K562 (cell line): Measurements from ENCODE around the gene HNRNPLL. TPM values are rescaled to one million over a fixed set of nuclear protein-coding genes. Genes with fewer than 3 reads are reported as not detected.

Experiments
- ATAC-seq: fragments of 200-7000 bp; cut with Tn5 transposase; 3 replicates; pipeline ENCODE4 v1.9.1; 2020; ENCODE audit warnings: moderate library complexity
- BruUV-seq: library from RNA; stranded (reverse); fragments of 400-500 nt; replicated peaks from 2 replicates; lab custom pipeline; 2021; lab: Mats Ljungman, UMichigan
- CTCF ChIA-PET: fragments of 300-600 bp; formaldehyde crosslinking; extraction: SDS; loops from one replicate; lab custom pipeline; 2021; ENCODE audit warnings: low intra/inter-chr PET ratio; lab: Yijun Ruan, JAX
- POLR2A ChIA-PET: fragments of 300-600, 350-650 bp; sonication (Branson Sonifier 250); formaldehyde crosslinking; extraction: SDS; loops from one replicate; lab custom pipeline; 2021; ENCODE audit warnings: antibody characterized with exemption, inconsistent platforms; lab: Yijun Ruan, JAX
- DNase-seq, 4 experiments: peaks; one replicate each; pipeline versions ENCODE4 v3.0.0 to v3.0.0-alpha.2; 2011 to 2018; ENCODE audit warnings: low spot score in 3 of 4, mixed read lengths in 3 of 4; ENCODE audit errors: extremely low read depth in 1 of 4
- FAIRE-seq: peaks from 2 replicates; lab custom pipeline; 2011; peaks lifted over from hg19 to GRCh38; lab: Jason Lieb, UNC
- H2AFZ ChIP-seq: 2 replicates; pipeline ENCODE4 v1.6.0; 2011; ENCODE audit warnings: low read depth, low read length, control low read depth, inconsistent platforms
- H3K27ac ChIP-seq: fragments of 200-600 bp; 3 replicates; pipeline ENCODE4 v1.8.0; 2011; ENCODE audit warnings: low read depth, mild to moderate bottlenecking, control low read depth, inconsistent platforms, low read length, moderate library complexity, mixed read lengths; ENCODE audit errors: extremely low read depth
- H3K27me3 ChIP-seq, 2 experiments: fragments of 300-600 bp in 1 of 2; 2 replicates in 1 of 2; 3 replicates in 1 of 2; pipeline versions ENCODE4 v1.6.0 to v1.8.0; 2011; ENCODE audit warnings: inconsistent platforms in 2 of 2, low read length in 2 of 2, mild to moderate bottlenecking in 1 of 2, mixed read lengths in 1 of 2, moderate library complexity in 1 of 2; ENCODE audit not compliant: control insufficient read depth in 2 of 2, insufficient read depth in 2 of 2
- H3K36me3 ChIP-seq: fragments of 300-600 bp; 3 replicates; pipeline ENCODE4 v1.8.0; 2011; ENCODE audit warnings: mild to moderate bottlenecking, low read length, inconsistent platforms; ENCODE audit not compliant: control insufficient read depth, insufficient read depth
- H3K4me1 ChIP-seq, 2 experiments: fragments of 200-600 bp in 1 of 2; replicated peaks in 1 of 2; 2 replicates in 1 of 2; 3 replicates in 1 of 2; pipeline versions ENCODE4 v1.5.1 to v1.8.0; 2011; ENCODE audit warnings: inconsistent platforms in 2 of 2, low read length in 2 of 2, mild to moderate bottlenecking in 1 of 2, mixed read lengths in 1 of 2, moderate library complexity in 1 of 2; ENCODE audit not compliant: control insufficient read depth in 2 of 2, insufficient read depth in 2 of 2
- H3K4me2 ChIP-seq: 2 replicates; pipeline ENCODE4 v1.6.1; 2011; ENCODE audit warnings: low read length, control low read depth, inconsistent platforms, mixed read lengths; ENCODE audit not compliant: insufficient read depth
- H3K4me3 ChIP-seq: fragments of 200-600 bp; sonication (generic), shearing (Covaris generic); 2 replicates; pipeline ENCODE4 v1.5.1; 2016; ENCODE audit warnings: control low read depth, inconsistent platforms
- H3K79me2 ChIP-seq: fragments of 200-600 bp; 3 replicates; pipeline ENCODE4 v1.8.0; 2011; ENCODE audit warnings: low read length, inconsistent platforms; ENCODE audit not compliant: control insufficient read depth, insufficient read depth
- H3K9ac ChIP-seq, 2 experiments: 2 replicates each; pipeline versions ENCODE4 v1.6.0 to v1.6.1; 2011; ENCODE audit warnings: low read depth in 2 of 2, low read length in 2 of 2, control low read depth in 1 of 2, inconsistent platforms in 1 of 2, mild to moderate bottlenecking in 1 of 2, mixed read lengths in 1 of 2; ENCODE audit not compliant: insufficient read depth in 1 of 2
- H3K9me1 ChIP-seq: one replicate; pipeline ENCODE4 v1.6.0; 2011; ENCODE audit warnings: inconsistent platforms, mild to moderate bottlenecking, low read length, moderate library complexity; ENCODE audit not compliant: control insufficient read depth, insufficient read depth
- H3K9me3 ChIP-seq: replicated peaks from 2 replicates; pipeline ENCODE4 v1.5.1; 2011; ENCODE audit warnings: low read depth, low read length, inconsistent platforms; ENCODE audit not compliant: control insufficient read depth, insufficient read depth
- H4K20me1 ChIP-seq: replicated peaks from 2 replicates; pipeline ENCODE4 v1.6.1; 2011; ENCODE audit warnings: low read length, inconsistent platforms, mixed read lengths; ENCODE audit not compliant: control insufficient read depth, insufficient read depth
- ARHGAP35 ChIP-seq: fragments of 450-650 bp; IDR thresholded peaks from 2 replicates; pipeline ENCODE4 v1.6.1; 2018; ENCODE audit not compliant: partially characterized antibody
- EP300 ChIP-seq: IDR thresholded peaks from 2 replicates; pipeline ENCODE4 v1.6.1; 2012; ENCODE audit warnings: low read length, improper control_type of control experiment
- FOXK1 ChIP-seq: sonication (generic); formaldehyde crosslinking; IDR thresholded peaks from 2 replicates; pipeline ENCODE4 v1.8.0; 2022; ENCODE audit warnings: missing genetic modification reagents, mild to moderate bottlenecking, borderline replicate concordance
- FOXO4 ChIP-seq: fragments of 450-650 bp; formaldehyde crosslinking; IDR thresholded peaks from 2 replicates; pipeline ENCODE4 v1.4.0; 2020; ENCODE audit warnings: mild to moderate bottlenecking, moderate library complexity
- MTA2 ChIP-seq: fragments of 450-650 bp; IDR thresholded peaks from 2 replicates; pipeline ENCODE4 v1.6.1; 2016; ENCODE audit warnings: low read depth
- PKNOX1 ChIP-seq: fragments of 450-650 bp; IDR thresholded peaks from 2 replicates; pipeline ENCODE4 v1.6.1; 2016
- RBM34 ChIP-seq: fragments of 200-400 bp; formaldehyde crosslinking; IDR thresholded peaks from 2 replicates; pipeline ENCODE4 v1.6.1; 2018; ENCODE audit warnings: low read length, borderline replicate concordance; ENCODE audit not compliant: insufficient read depth
- SRSF9 ChIP-seq: fragments of 200-400 bp; formaldehyde crosslinking; IDR thresholded peaks from 2 replicates; pipeline ENCODE4 v1.6.1; 2017; ENCODE audit warnings: low read depth, low read length, borderline replicate concordance
- TARDBP ChIP-seq: fragments of 450-650 bp; IDR thresholded peaks from 2 replicates; pipeline ENCODE4 v1.6.1; 2016
- THAP12 ChIP-seq: fragments of 250-450 bp; sonication (Bioruptor Pico); IDR thresholded peaks from 2 replicates; pipeline ENCODE4 v1.9.0; 2021; ENCODE audit warnings: mild to moderate bottlenecking, inconsistent platforms
- ZBTB11 ChIP-seq, 3 experiments: fragments of 200-800 bp in 1 of 3; fragments of 250-450 bp in 1 of 3; fragments of 450-650 bp in 1 of 3; sonication (Bioruptor Pico) in 1 of 3; sonication (Bioruptor generic) in 1 of 3; formaldehyde crosslinking in 1 of 3; IDR thresholded peaks; 2 replicates each; pipeline versions ENCODE4 v1.6.1 to v1.8.0; 2016 to 2022; ENCODE audit warnings: mild to moderate bottlenecking in 2 of 3, missing genetic modification characterization in 2 of 3, missing compliant biosample characterization in 1 of 3, moderate library complexity in 1 of 3
- ZBTB8A ChIP-seq: fragments of 450-650 bp; IDR thresholded peaks from 2 replicates; pipeline ENCODE4 v1.6.1; 2018; ENCODE audit warnings: mild to moderate bottlenecking, moderate library complexity; ENCODE audit not compliant: partially characterized antibody
- ZNF263 ChIP-seq: sonication (generic); formaldehyde crosslinking; IDR thresholded peaks from 2 replicates; pipeline ENCODE4 v1.8.0; 2022; ENCODE audit warnings: mild to moderate bottlenecking, missing genetic modification reagents, borderline replicate concordance
- WGBS: fragments of 100-300 bp; shearing (Covaris generic); methylation state at CpG from one replicate; pipeline ENCODE4 v1.1.6; 2016; ENCODE audit warnings: low coverage, mixed read lengths; ENCODE audit not compliant: insufficient coverage; ENCODE audit errors: missing lambda C conversion rate; 5-methylcytosine and 5-hydroxymethylcytosine counted together
- in situ Hi-C: fragments of 300-500 bp; cut with MboI; formaldehyde crosslinking; loops from 4 replicates; pipeline ENCODE4 v1.15.0; 2018; ENCODE audit warnings: inconsistent platforms, mixed read lengths
- intact Hi-C: fragments of 100-400 bp; cut with micrococcal nuclease; formaldehyde crosslinking; loops from 2 replicates; pipeline ENCODE4 v1.14.2; 2022
- polyA plus RNA-seq, 8 experiments: library from polyadenylated mRNA; depleted of rRNA in 4 of 8; stranded (reverse) in 5 of 8; unstranded in 3 of 8; fragments of >200 nt; fragmentation: Nextera tagmentation in 2 of 8; fragmentation: Illumina TruSeq in 1 of 8; extraction: Ambion mirVana in 2 of 8; extraction: Trizol in 1 of 8; gene quantifications; 2 replicates each; pipeline versions ENCODE4 v1.2.1 to v1.2.3, GENCODE V29; 2011 to 2014; ENCODE audit warnings: inconsistent platforms in 1 of 8, missing spikeins in 1 of 8
- total RNA-seq, 7 experiments: library from RNA; depleted of rRNA in 6 of 7; stranded (reverse); fragments of >200 nt in 6 of 7; fragmentation: Illumina TruSeq in 2 of 7; extraction: Trizol in 2 of 7; gene quantifications; 2 replicates each; pipeline versions ENCODE4 v1.2.1 to v1.2.3, GENCODE V29; 2011 to 2021; ENCODE audit warnings: low replicate concordance in 1 of 7

Gene HNRNPLL
- total and polyA plus RNA-seq, 9 of the 15 experiments (the other 6 are each of a cell fraction or from before 2014, with no cell fraction given): 19.8 to 135 (median 57.8) TPM

- no peak for FAIRE-seq
- ChIA-PET POLR2A (interaction anchor here (0.6 to 2.0 kb wide), 6 partner anchors 8 to 470 kb away, joined by 3 to 6 read pairs (median 4); partner anchors contain the start of genes HNRNPLL and SRSF7), CTCF (no interaction called here)
- in situ Hi-C loops: no loop called here
- Histone ChIP-seq H3K4me2 (no peak overlapping the region; the same call in 1 of the 2 replicates), H2AFZ (peak overlapping the region; percentile 46), H3K27ac (no peak overlapping the region), H3K9me1 (no peaks in the 10 kb centered on the region), H3K36me3 (no peaks in the 10 kb centered on the region), H3K27me3 (no peaks in the 10 kb centered on the region), H3K9me3 (no peaks in the 10 kb centered on the region), H3K4me3 (no peak overlapping the region), H3K79me2 (no peaks in the 10 kb centered on the region), H3K9ac (no peak overlapping the region; a peak in 1 of 4 replicates), H3K4me1 (peaks cover 0 to 23% of the 10 kb centered on the region in 2 experiments; a peak in 3 of 5 replicates), H4K20me1 (no peaks in the 10 kb centered on the region)
- DNase-seq: no peak
- WGBS: 44% methylated on average over 7 of the region's 7 CpGs
- peak; percentile 10; the same call in 1 of the 3 replicates for ATAC-seq
- no TSS peak for BruUV-seq
- intact Hi-C loops: no loop called here
- TF ChIP-seq ZBTB8A: no peak
- TF ChIP-seq PKNOX1: peak; percentile 14; the same call in 1 of the 2 replicates
- no peak for TF ChIP-seq FOXO4 (CRISPR knock-in tag)
- TF ChIP-seq TARDBP: no peak
- TF ChIP-seq ARHGAP35: no peak
- peak; percentile 51 for TF ChIP-seq EP300
- no peak for TF ChIP-seq FOXK1 (CRISPR knock-in tag)
- no peak for TF ChIP-seq RBM34
- no peak for TF ChIP-seq SRSF9
- TF ChIP-seq ZBTB11 (CRISPR knock-in tag; IDR thresholded peaks at IDR 0.05): no peak
- no peak for TF ChIP-seq THAP12 (CRISPR knock-in tag)
- no peak for TF ChIP-seq ZNF263 (CRISPR knock-in tag)
- no peak for TF ChIP-seq MTA2
Measured at GRCh38 chr2:38626326-38627035, 23.8 kb upstream of the HNRNPLL start.
